ENCODE results near the gene ZNF688. TPM values are rescaled to one million over a fixed set of nuclear protein-coding genes. Genes with fewer than 3 reads are reported as not detected.

The ZNF688 gene
- total and polyA plus RNA-seq, 9 of the 15 experiments (the other 6 are each of a cell fraction or from before 2014, with no cell fraction given), result 0.48 to 12.9 (median 4.5) TPM

DNA sequence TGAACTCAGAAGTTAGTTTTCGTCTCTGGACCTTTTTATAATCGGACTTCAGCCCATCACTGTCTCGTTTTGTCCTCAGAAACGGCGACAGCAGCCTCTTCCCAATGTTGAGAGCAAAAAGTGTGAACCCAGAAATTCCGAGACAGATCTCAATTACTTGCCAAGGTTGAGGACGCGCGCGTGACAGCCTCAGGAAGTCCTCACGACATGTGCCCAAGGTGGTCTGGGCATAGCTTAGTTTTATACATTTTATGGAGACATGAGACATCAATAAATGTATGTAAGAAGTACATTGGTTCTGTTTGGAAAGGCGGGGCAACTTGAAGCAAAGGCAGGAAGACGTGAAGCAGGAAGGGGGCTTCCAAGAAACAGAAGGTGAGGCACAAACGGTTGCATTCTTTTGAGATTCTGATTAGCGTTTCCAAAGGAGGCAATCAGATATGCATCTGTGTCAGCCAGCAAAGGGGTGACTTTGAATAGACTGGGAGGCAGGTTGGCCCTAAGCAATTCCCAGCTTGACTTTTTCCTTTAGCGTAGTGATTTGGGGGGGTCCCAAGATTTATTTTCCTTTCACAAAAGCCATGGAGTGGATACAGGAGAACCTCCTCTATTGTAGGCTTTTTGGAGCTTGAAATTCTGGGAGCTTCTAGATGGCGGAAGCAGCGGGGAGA lies 36.3 kb downstream of the ZNF688 start (continued):
- TF ChIP-seq, protein P1, sequence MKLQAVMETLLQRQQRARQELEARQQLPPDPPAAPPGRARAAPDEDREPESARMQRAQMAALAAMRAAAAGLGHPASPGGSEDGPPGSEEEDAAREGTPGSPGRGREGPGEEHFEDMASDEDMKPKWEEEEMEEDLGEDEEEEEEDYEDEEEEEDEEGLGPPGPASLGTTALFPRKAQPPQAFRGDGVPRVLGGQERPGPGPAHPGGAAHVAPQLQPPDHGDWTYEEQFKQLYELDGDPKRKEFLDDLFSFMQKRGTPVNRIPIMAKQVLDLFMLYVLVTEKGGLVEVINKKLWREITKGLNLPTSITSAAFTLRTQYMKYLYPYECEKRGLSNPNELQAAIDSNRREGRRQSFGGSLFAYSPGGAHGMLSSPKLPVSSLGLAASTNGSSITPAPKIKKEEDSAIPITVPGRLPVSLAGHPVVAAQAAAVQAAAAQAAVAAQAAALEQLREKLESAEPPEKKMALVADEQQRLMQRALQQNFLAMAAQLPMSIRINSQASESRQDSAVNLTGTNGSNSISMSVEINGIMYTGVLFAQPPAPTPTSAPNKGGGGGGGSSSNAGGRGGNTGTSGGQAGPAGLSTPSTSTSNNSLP (IDR thresholded peaks at IDR 0.05; ENCODE audit: borderline replicate concordance, low read depth, low read length), result no peak
- TF ChIP-seq WHSC1 (IDR thresholded peaks at IDR 0.05; ENCODE audit: low read length) (no peak), JUN (IDR thresholded peaks at IDR 0.05; ENCODE audit: borderline replicate concordance, low read depth, low read length) (no peak), JUN (CRISPR knock-in tag; IDR thresholded peaks at IDR 0.05; ENCODE audit: borderline replicate concordance) (no peak), HCFC1 (IDR thresholded peaks at IDR 0.05; ENCODE audit: low read depth, low read length) (no peak), PTTG1 (tag; IDR thresholded peaks at IDR 0.05; ENCODE audit: low read depth) (no peak), SMARCA4 (IDR thresholded peaks at IDR 0.05) (no peak), SUPT5H (IDR thresholded peaks at IDR 0.05) (peak; percentile 78), HLTF (IDR thresholded peaks at IDR 0.05) (no peak), ETV1 (tag; conservative IDR thresholded peaks at IDR 0.05; ENCODE audit: low read depth) (no peak; the same call in 1 of the 2 replicates), POLR2A (conservative IDR thresholded peaks at IDR 0.05) (peak; percentile 90), PML (IDR thresholded peaks at IDR 0.05; ENCODE audit: low read length) (peak; percentile 67), ZNF324 (CRISPR knock-in tag; IDR thresholded peaks at IDR 0.05) (no peak), CBX8 (IDR thresholded peaks at IDR 0.05; ENCODE audit: borderline replicate concordance, extremely low read depth, low read depth, low read length, poor library complexity, severe bottlenecking) (no peak), SRSF7 (optimal IDR thresholded peaks at IDR 0.05; ENCODE audit: low read depth, low read length) (no peak), JUNB (CRISPR knock-in tag; conservative IDR thresholded peaks at IDR 0.05) (no peak), PPARD (CRISPR knock-in tag; IDR thresholded peaks at IDR 0.05) (no peak)
- TF ChIP-seq, protein P2, sequence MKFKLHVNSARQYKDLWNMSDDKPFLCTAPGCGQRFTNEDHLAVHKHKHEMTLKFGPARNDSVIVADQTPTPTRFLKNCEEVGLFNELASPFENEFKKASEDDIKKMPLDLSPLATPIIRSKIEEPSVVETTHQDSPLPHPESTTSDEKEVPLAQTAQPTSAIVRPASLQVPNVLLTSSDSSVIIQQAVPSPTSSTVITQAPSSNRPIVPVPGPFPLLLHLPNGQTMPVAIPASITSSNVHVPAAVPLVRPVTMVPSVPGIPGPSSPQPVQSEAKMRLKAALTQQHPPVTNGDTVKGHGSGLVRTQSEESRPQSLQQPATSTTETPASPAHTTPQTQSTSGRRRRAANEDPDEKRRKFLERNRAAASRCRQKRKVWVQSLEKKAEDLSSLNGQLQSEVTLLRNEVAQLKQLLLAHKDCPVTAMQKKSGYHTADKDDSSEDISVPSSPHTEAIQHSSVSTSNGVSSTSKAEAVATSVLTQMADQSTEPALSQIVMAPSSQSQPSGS (CRISPR knock-in tag; IDR thresholded peaks at IDR 0.05), result no peak
- TF ChIP-seq, protein P3, sequence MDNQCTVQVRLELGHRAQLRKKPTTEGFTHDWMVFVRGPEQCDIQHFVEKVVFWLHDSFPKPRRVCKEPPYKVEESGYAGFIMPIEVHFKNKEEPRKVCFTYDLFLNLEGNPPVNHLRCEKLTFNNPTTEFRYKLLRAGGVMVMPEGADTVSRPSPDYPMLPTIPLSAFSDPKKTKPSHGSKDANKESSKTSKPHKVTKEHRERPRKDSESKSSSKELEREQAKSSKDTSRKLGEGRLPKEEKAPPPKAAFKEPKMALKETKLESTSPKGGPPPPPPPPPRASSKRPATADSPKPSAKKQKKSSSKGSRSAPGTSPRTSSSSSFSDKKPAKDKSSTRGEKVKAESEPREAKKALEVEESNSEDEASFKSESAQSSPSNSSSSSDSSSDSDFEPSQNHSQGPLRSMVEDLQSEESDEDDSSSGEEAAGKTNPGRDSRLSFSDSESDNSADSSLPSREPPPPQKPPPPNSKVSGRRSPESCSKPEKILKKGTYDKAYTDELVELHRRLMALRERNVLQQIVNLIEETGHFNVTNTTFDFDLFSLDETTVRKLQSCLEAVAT (IDR thresholded peaks at IDR 0.05), result 0 out of 4 replicates have a peak, but pooled peaks of 1 of the 2 experiments have one; percentile 27
- TF ChIP-seq, protein P4, sequence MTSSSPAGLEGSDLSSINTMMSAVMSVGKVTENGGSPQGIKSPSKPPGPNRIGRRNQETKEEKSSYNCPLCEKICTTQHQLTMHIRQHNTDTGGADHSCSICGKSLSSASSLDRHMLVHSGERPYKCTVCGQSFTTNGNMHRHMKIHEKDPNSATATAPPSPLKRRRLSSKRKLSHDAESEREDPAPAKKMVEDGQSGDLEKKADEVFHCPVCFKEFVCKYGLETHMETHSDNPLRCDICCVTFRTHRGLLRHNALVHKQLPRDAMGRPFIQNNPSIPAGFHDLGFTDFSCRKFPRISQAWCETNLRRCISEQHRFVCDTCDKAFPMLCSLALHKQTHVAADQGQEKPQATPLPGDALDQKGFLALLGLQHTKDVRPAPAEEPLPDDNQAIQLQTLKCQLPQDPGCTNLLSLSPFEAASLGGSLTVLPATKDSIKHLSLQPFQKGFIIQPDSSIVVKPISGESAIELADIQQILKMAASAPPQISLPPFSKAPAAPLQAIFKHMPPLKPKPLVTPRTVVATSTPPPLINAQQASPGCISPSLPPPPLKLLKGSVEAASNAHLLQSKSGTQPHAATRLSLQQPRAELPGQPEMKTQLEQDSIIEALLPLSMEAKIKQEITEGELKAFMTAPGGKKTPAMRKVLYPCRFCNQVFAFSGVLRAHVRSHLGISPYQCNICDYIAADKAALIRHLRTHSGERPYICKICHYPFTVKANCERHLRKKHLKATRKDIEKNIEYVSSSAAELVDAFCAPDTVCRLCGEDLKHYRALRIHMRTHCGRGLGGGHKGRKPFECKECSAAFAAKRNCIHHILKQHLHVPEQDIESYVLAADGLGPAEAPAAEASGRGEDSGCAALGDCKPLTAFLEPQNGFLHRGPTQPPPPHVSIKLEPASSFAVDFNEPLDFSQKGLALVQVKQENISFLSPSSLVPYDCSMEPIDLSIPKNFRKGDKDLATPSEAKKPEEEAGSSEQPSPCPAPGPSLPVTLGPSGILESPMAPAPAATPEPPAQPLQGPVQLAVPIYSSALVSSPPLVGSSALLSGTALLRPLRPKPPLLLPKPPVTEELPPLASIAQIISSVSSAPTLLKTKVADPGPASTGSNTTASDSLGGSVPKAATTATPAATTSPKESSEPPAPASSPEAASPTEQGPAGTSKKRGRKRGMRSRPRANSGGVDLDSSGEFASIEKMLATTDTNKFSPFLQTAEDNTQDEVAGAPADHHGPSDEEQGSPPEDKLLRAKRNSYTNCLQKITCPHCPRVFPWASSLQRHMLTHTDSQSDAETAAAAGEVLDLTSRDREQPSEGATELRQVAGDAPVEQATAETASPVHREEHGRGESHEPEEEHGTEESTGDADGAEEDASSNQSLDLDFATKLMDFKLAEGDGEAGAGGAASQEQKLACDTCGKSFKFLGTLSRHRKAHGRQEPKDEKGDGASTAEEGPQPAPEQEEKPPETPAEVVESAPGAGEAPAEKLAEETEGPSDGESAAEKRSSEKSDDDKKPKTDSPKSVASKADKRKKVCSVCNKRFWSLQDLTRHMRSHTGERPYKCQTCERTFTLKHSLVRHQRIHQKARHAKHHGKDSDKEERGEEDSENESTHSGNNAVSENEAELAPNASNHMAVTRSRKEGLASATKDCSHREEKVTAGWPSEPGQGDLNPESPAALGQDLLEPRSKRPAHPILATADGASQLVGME (CRISPR knock-in tag; IDR thresholded peaks at IDR 0.05), result no peak
